ENCODE data around the gene CNTNAP4. TPM values are rescaled to one million over a fixed set of nuclear protein-coding genes. Genes with fewer than 3 reads are reported as not detected.

CNTNAP4 gene
- total and polyA plus RNA-seq, 7 donors: 0.01 to 0.04 (median 0.03) TPM; not detected in 4

- DNase-seq (no peak), ATAC-seq (no peak)
- WGBS, 3 donors: 94 to 96% (median 96%) methylated on average over 3 of the region's 3 CpGs
- intact Hi-C loops (cut with DNase I): no loop called here
- no peaks in the 10 kb centered on the region for H3K36me3 ChIP-seq (ENCODE audit: insufficient read depth in 1 of 2, low read depth in 1 of 2)
- TF ChIP-seq CTCF (IDR thresholded peaks at IDR 0.05): no peak
- H3K27ac ChIP-seq: no peak overlapping the region
- H3K4me1 ChIP-seq: no peaks in the 10 kb centered on the region
- no peaks in the 10 kb centered on the region for H3K27me3 ChIP-seq (ENCODE audit: insufficient read depth in 3 of 3, low read length in 2 of 3)
- no peaks in the 10 kb centered on the region for H3K9me3 ChIP-seq
- no peak overlapping the region for H3K4me3 ChIP-seq
These were observed 17.4 kb downstream of the CNTNAP4 start for GRCh38 chr16:76294396-76295214.

DNA sequence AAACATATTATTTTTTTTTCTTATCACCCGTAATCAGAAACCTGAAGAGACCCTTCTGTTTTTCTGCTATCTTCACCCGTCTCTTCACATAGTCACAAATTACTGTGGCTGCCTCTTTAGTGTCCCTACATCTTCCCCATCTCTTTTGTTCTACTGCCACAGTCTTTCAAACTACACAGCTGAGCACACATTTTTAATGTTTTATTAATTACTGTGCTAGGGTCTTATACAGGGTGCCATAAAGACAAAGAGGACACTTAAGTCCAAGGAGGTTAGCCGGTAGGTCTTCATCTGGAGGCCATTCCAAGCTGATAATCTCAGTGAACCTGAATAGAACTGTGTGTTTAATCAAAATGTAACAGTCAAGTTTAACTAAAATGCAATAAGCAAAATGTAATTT lies 20.7 kb downstream of the CNTNAP4 start:
- intact Hi-C loops (cut with DNase I): no loop called here
- Histone ChIP-seq H3K4me3 (no peak overlapping the region), H3K4me1 (no peaks in the 10 kb centered on the region), H3K9me3 (no peaks in the 10 kb centered on the region), H3K27ac (no peak overlapping the region), H3K36me3 (ENCODE audit: insufficient read depth in 1 of 2, low read depth in 1 of 2) (no peaks in the 10 kb centered on the region), H3K27me3 (ENCODE audit: insufficient read depth in 3 of 3, low read length in 2 of 3) (no peaks in the 10 kb centered on the region)
- WGBS, 3 donors: 82 to 89% (median 83%) methylated on average over 3 of the region's 3 CpGs
- no peak for DNase-seq
- no peak for TF ChIP-seq CTCF (IDR thresholded peaks at IDR 0.05)
- ATAC-seq: no peak

- no peak overlapping the region for H3K4me3 ChIP-seq
- H3K9me3 ChIP-seq: no peaks in the 10 kb centered on the region
- H3K36me3 ChIP-seq (ENCODE audit: insufficient read depth in 1 of 2, low read depth in 1 of 2): no peaks in the 10 kb centered on the region
- H3K4me1 ChIP-seq: no peaks in the 10 kb centered on the region
- TF ChIP-seq CTCF (IDR thresholded peaks at IDR 0.05): no peak
- DNase-seq (no peak), ATAC-seq (no peak)
- intact Hi-C loops (cut with DNase I): no loop called here
- no peak overlapping the region for H3K27ac ChIP-seq
- 66 to 76% (median 75%) methylated on average over 4 of the region's 4 CpGs for WGBS, 3 donors
- no peaks in the 10 kb centered on the region for H3K27me3 ChIP-seq (ENCODE audit: insufficient read depth in 3 of 3, low read length in 2 of 3)
These were observed 26.6 kb downstream of the CNTNAP4 start for GRCh38 chr16:76303637-76304314.

DNA sequence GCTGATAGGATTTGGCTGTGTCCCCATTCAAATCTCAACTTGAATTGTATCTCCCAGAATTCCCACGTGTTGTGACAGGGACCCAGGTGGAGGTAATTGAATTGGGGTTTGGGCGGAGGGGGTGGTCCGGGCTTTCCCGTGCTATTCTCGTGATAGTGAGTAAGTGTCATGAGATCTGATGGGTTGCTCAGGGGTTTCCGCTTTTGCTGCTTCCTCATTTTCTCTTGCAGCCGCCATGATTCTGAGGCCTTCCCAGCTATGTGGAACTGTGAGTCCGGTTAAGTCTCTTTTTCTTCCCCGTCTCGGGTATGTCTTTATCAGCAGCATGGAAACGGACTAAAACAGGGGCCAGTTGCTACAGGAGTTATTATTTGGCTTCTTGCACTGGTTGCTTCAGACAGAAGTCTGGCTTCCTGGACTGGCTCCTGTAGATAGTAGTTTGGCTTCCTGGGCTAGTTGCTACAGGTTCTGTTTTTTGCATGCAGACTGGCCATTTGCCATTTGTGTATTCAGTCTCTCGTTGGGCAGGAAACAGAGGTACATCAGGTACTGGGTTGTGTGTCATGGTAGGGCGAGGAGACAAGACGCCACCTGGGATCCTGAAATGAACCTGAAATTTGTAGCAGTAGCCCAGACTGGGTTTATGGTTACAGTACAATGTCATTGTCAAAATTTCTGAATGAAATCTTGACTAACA lies 32.6 kb downstream of the CNTNAP4 start:
- no peaks in the 10 kb centered on the region for H3K27me3 ChIP-seq (ENCODE audit: insufficient read depth in 3 of 3, low read length in 2 of 3)
- no peaks in the 10 kb centered on the region for H3K9me3 ChIP-seq
- intact Hi-C loops (cut with DNase I): no loop called here
- 91 to 92% (median 91%) methylated on average over 14 of the region's 14 CpGs for WGBS, 3 donors
- no peaks in the 10 kb centered on the region for H3K36me3 ChIP-seq (ENCODE audit: insufficient read depth in 1 of 2, low read depth in 1 of 2)
- H3K4me3 ChIP-seq: no peak overlapping the region
- no peak for TF ChIP-seq CTCF (IDR thresholded peaks at IDR 0.05)
- ATAC-seq (no peak), DNase-seq (no peak)
- no peak overlapping the region for H3K27ac ChIP-seq
- no peaks in the 10 kb centered on the region for H3K4me1 ChIP-seq

Measured in psoas muscle (tissue), 8 donors.